ENCODE results near the gene IFT52. TPM values are rescaled to one million over a fixed set of nuclear protein-coding genes. Genes with fewer than 3 reads are reported as not detected.
"Not testable (repeated sequence)": the region's sequence is repeated elsewhere in the genome, so short reads cannot be mapped to it uniquely, and the experiment has no call there.

IFT52 gene
- polyA plus RNA-seq, 3 donors from 2014 or later: 40.0 to 46.2 (median 45.5) TPM

GRCh38 chr20:43636429-43636828 is 45.7 kb downstream of the IFT52 start:
- no peak overlapping the region for H3K27ac Mint-ChIP-seq
- no peak for DNase-seq
- no peaks in the 10 kb centered on the region for H3K27me3 Mint-ChIP-seq (ENCODE audit: low read depth in 3 of 3)
- no peaks in the 10 kb centered on the region for H3K9me3 Mint-ChIP-seq
- no peaks in the 10 kb centered on the region for H3K4me1 Mint-ChIP-seq
- H3K36me3 Mint-ChIP-seq: peaks cover 26 to 38% (median 32%) of the 10 kb centered on the region in 3 donors
- no peak overlapping the region for H3K4me3 Mint-ChIP-seq

- no peak overlapping the region for H3K4me3 Mint-ChIP-seq
These were observed 51.8 kb downstream of the IFT52 start for GRCh38 chr20:43642548-43642947.

GRCh38 chr20:43650997-43651525 is 60.3 kb downstream of the IFT52 start:
- H3K27ac Mint-ChIP-seq: no peak overlapping the region
- H3K36me3 Mint-ChIP-seq: peaks cover 4 to 13% (median 5%) of the 10 kb centered on the region in 3 donors
- no peaks in the 10 kb centered on the region for H3K9me3 Mint-ChIP-seq
- H3K27me3 Mint-ChIP-seq (ENCODE audit: low read depth in 3 of 3): no peaks in the 10 kb centered on the region
- no peak overlapping the region for H3K4me3 Mint-ChIP-seq
- no peak for DNase-seq
- H3K4me1 Mint-ChIP-seq: no peaks in the 10 kb centered on the region

More at GRCh38 chr20:43642548-43642947, 51.8 kb downstream of the IFT52 start:
- H3K9me3 Mint-ChIP-seq: no peaks in the 10 kb centered on the region
- no peak for DNase-seq
- peaks cover 12 to 36% (median 22%) of the 10 kb centered on the region in 3 donors for H3K36me3 Mint-ChIP-seq
- H3K4me1 Mint-ChIP-seq: no peaks in the 10 kb centered on the region
- H3K27ac Mint-ChIP-seq: no peak overlapping the region
- H3K27me3 Mint-ChIP-seq (ENCODE audit: low read depth in 3 of 3): no peaks in the 10 kb centered on the region

- H3K9me3 Mint-ChIP-seq; H3K4me3 Mint-ChIP-seq; DNase-seq; H3K4me1 Mint-ChIP-seq; H3K27ac Mint-ChIP-seq; H3K27me3 Mint-ChIP-seq (ENCODE audit: low read depth in 3 of 3); H3K36me3 Mint-ChIP-seq: not testable (repeated sequence)
These were observed 61.0 kb downstream of the IFT52 start for GRCh38 chr20:43651650-43652184.

- Mint-ChIP-seq H3K36me3 (no peaks in the 10 kb centered on the region), H3K27me3 (ENCODE audit: low read depth in 3 of 3) (peaks cover 0 to 3% (median 2%) of the 10 kb centered on the region in 3 donors), H3K4me1 (peaks cover 10 to 15% of the 10 kb centered on the region in 2 donors), H3K27ac (no peak overlapping the region), H3K4me3 (no peak overlapping the region), H3K9me3 (no peaks in the 10 kb centered on the region)
- no peak for DNase-seq
These were observed 63.2 kb downstream of the IFT52 start for GRCh38 chr20:43653966-43654365.

GRCh38 chr20:43655176-43655575 is 64.4 kb downstream of the IFT52 start:
- not testable (repeated sequence) for H3K27ac Mint-ChIP-seq; H3K36me3 Mint-ChIP-seq; H3K9me3 Mint-ChIP-seq; DNase-seq; H3K4me3 Mint-ChIP-seq; H3K27me3 Mint-ChIP-seq (ENCODE audit: low read depth in 3 of 3)
- H3K4me1 Mint-ChIP-seq: peaks cover 10 to 15% of the 10 kb centered on the region in 2 donors

GRCh38 chr20:43655937-43656336 is 65.2 kb downstream of the IFT52 start:
- H3K27ac Mint-ChIP-seq: peak overlapping the region in 1 of 6 donors; percentile 91
- H3K27me3 Mint-ChIP-seq (ENCODE audit: low read depth in 3 of 3): peaks cover 0 to 3% (median 2%) of the 10 kb centered on the region in 3 donors
- DNase-seq: no peak
- H3K9me3 Mint-ChIP-seq: no peaks in the 10 kb centered on the region
- H3K4me1 Mint-ChIP-seq: peaks cover 10 to 15% of the 10 kb centered on the region in 2 donors
- peaks cover 0 to 3% (median 0%) of the 10 kb centered on the region in 3 donors for H3K36me3 Mint-ChIP-seq
- H3K4me3 Mint-ChIP-seq: peak overlapping the region; percentile 26 to 94 (median 78)

- Mint-ChIP-seq H3K36me3 (peaks cover 0 to 7% (median 0%) of the 10 kb centered on the region in 3 donors), H3K27me3 (ENCODE audit: low read depth in 3 of 3) (peaks cover 0 to 3% (median 2%) of the 10 kb centered on the region in 3 donors), H3K4me3 (peak overlapping the region; percentile 90 to 96 (median 94)), H3K4me1 (peaks cover 10 to 15% of the 10 kb centered on the region in 2 donors), H3K9me3 (no peaks in the 10 kb centered on the region), H3K27ac (peak overlapping the region in 5 of 6 donors; percentile 65 to 91 (median 85))
- DNase-seq: no peak
These were observed 67.5 kb downstream of the IFT52 start for GRCh38 chr20:43658069-43658722.

- Mint-ChIP-seq H3K27me3 (ENCODE audit: low read depth in 3 of 3) (peaks cover 0 to 3% (median 2%) of the 10 kb centered on the region in 3 donors), H3K27ac (no peak overlapping the region), H3K36me3 (peaks cover 0 to 7% (median 0%) of the 10 kb centered on the region in 3 donors), H3K9me3 (no peaks in the 10 kb centered on the region), H3K4me1 (peaks cover 10 to 15% of the 10 kb centered on the region in 2 donors), H3K4me3 (peak overlapping the region in 1 of 5 donors; percentile 41)
- DNase-seq: no peak
These were observed 68.1 kb downstream of the IFT52 start for GRCh38 chr20:43658723-43659419.

GRCh38 chr20:43662943-43663655 is 72.4 kb downstream of the IFT52 start:
- H3K4me3 Mint-ChIP-seq: no peak overlapping the region
- peaks cover 6 to 7% (median 6%) of the 10 kb centered on the region in 3 donors for H3K27me3 Mint-ChIP-seq (ENCODE audit: low read depth in 3 of 3)
- no peaks in the 10 kb centered on the region for H3K9me3 Mint-ChIP-seq
- H3K27ac Mint-ChIP-seq: no peak overlapping the region
- H3K36me3 Mint-ChIP-seq: peaks cover 0 to 7% (median 0%) of the 10 kb centered on the region in 3 donors
- H3K4me1 Mint-ChIP-seq: peaks cover 0 to 10% of the 10 kb centered on the region in 2 donors
- no peak for DNase-seq

- Mint-ChIP-seq H3K4me1 (peaks cover 0 to 10% of the 10 kb centered on the region in 2 donors), H3K27me3 (ENCODE audit: low read depth in 3 of 3) (peaks cover 8 to 10% (median 9%) of the 10 kb centered on the region in 3 donors), H3K9me3 (no peaks in the 10 kb centered on the region), H3K4me3 (peak overlapping the region; percentile 2 to 81 (median 39)), H3K27ac (no peak overlapping the region), H3K36me3 (peaks cover 0 to 3% (median 0%) of the 10 kb centered on the region in 3 donors)
- no peak for DNase-seq
These were observed 74.9 kb downstream of the IFT52 start for GRCh38 chr20:43665466-43666176.

- H3K4me3 Mint-ChIP-seq: peak within 1 kb of the TSS; percentile 44 to 72 (median 50)
- peaks cover 8 to 10% (median 9%) of the 10 kb centered on the region in 3 donors for H3K27me3 Mint-ChIP-seq (ENCODE audit: low read depth in 3 of 3)
- peak within 1 kb of the TSS in 1 of 6 donors; percentile 46 for H3K27ac Mint-ChIP-seq
- no peaks in the 10 kb centered on the region for H3K9me3 Mint-ChIP-seq
- H3K4me1 Mint-ChIP-seq: peaks cover 0 to 10% of the 10 kb centered on the region in 2 donors
- H3K36me3 Mint-ChIP-seq: peaks cover 0 to 3% (median 0%) of the 10 kb centered on the region in 3 donors
- DNase-seq: peak; percentile 56 to 66 (median 65)
These were observed 75.9 kb downstream of the IFT52 start, which contains the start of gene MYBL2 for GRCh38 chr20:43666376-43667328. Gene MYBL2, plus strand, starts transcription at chr20:43667114. Its CDS starts 170 bp downstream, at chr20:43667284.

Data from immature natural killer cell (primary cell).